Activated CD8-positive, alpha-beta T cell treated with anti-CD3 and anti-CD28 coated beads for 36 hours (primary cell): Measurements from ENCODE around the gene ZNF580. TPM values are rescaled to one million over a fixed set of nuclear protein-coding genes. Genes with fewer than 3 reads are reported as not detected.

Source experiments
- ATAC-seq: fragments of 200-7000 bp; cut with Tn5 transposase; one replicate; pipeline ENCODE4 v1.10.0; 2021; ENCODE audit warnings: mild to moderate bottlenecking, moderate library complexity
- CTCF ChIA-PET: fragments of 350-600 bp; sonication (Branson Sonifier 250); formaldehyde crosslinking; loops from one replicate; lab custom pipeline; 2021; ENCODE audit warnings: antibody characterized with exemption; lab: Charles Lee
- POLR2A ChIA-PET: fragments of 350-600 bp; sonication (Branson Sonifier 250); formaldehyde crosslinking; loops from one replicate; lab custom pipeline; 2021; ENCODE audit warnings: antibody characterized with exemption; lab: Charles Lee
- DNase-seq: peaks from one replicate; pipeline ENCODE4 v3.0.0-alpha.2; 2020
- H3K27ac Mint-ChIP-seq: one replicate; pipeline ENCODE4 v1.8.0; 2021; ENCODE audit warnings: mild to moderate bottlenecking, mixed read lengths
- H3K27me3 Mint-ChIP-seq: one replicate; pipeline ENCODE4 v1.8.0; 2021; ENCODE audit warnings: mixed read lengths
- H3K36me3 Mint-ChIP-seq: one replicate; pipeline ENCODE4 v1.8.0; 2021; ENCODE audit warnings: low read depth, mixed read lengths
- H3K4me1 Mint-ChIP-seq: one replicate; pipeline ENCODE4 v1.8.0; 2021; ENCODE audit warnings: low read depth, mixed read lengths
- H3K4me3 Mint-ChIP-seq: one replicate; pipeline ENCODE4 v1.8.0; 2021; ENCODE audit warnings: mild to moderate bottlenecking, moderate library complexity, mixed read lengths
- H3K9me3 Mint-ChIP-seq: one replicate; pipeline ENCODE4 v1.8.0; 2021; ENCODE audit warnings: mixed read lengths
- intact Hi-C: fragments of 100-400 bp; cut with micrococcal nuclease; formaldehyde crosslinking; loops from one replicate; pipeline ENCODE4 v1.10.0; 2022
- total RNA-seq, 2 experiments: library from RNA; stranded (reverse); gene quantifications; one replicate each; pipeline ENCODE4 v1.2.3, GENCODE V29; 2021
- TF ChIP-seq, protein P1 (sequence below): fragments of 200-600 bp; IDR thresholded peaks from one replicate; pipeline ENCODE4 v1.8.0; 2022; ENCODE audit warnings: antibody characterized with exemption, mild to moderate bottlenecking

ZNF580 gene
- total RNA-seq, 2 experiments from 2014 or later, result 24.8 to 26.2 TPM

DNA sequence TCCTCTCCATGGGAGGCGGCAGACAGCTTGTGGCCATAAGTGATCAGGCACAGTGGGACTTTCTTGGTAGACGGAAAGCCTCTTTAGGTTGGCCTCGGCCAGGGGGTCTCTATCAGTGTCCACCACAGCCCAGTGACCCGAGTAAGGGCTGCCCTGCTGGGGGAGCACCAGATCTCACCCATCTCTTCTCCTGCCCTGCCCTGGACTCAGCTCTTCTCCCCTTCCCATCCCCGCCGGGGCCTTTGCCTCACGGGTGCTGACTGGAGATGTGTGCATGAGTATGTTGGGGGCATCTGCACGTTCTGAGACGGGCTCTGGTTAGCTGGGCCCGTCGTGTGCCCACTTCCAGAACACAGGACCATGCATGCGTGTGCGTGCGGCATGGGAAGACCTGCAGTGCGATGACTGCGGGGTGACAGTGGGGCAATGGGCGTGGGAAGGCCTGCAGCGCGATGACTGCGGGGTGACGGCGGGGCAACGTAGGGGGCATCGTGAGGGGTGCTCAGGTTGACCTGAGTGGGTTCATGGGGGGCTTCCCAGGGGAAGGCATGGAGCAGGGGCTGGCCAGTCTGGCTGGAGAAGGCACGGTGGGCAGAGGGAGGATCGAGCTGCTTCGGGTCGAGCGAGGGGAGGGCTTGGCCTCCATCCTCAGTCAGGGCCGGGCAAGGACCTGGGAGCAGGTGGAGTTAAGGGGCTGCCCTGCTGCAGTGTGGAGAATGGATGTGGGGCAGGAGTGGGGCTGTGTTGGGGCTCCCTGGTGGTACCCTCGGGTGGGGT lies 50.2 kb downstream of the ZNF580 start:
- no peak overlapping the region for H3K27ac Mint-ChIP-seq
- peaks cover 5% of the 10 kb centered on the region for H3K4me1 Mint-ChIP-seq
- peaks cover 8% of the 10 kb centered on the region for H3K36me3 Mint-ChIP-seq

DNA sequence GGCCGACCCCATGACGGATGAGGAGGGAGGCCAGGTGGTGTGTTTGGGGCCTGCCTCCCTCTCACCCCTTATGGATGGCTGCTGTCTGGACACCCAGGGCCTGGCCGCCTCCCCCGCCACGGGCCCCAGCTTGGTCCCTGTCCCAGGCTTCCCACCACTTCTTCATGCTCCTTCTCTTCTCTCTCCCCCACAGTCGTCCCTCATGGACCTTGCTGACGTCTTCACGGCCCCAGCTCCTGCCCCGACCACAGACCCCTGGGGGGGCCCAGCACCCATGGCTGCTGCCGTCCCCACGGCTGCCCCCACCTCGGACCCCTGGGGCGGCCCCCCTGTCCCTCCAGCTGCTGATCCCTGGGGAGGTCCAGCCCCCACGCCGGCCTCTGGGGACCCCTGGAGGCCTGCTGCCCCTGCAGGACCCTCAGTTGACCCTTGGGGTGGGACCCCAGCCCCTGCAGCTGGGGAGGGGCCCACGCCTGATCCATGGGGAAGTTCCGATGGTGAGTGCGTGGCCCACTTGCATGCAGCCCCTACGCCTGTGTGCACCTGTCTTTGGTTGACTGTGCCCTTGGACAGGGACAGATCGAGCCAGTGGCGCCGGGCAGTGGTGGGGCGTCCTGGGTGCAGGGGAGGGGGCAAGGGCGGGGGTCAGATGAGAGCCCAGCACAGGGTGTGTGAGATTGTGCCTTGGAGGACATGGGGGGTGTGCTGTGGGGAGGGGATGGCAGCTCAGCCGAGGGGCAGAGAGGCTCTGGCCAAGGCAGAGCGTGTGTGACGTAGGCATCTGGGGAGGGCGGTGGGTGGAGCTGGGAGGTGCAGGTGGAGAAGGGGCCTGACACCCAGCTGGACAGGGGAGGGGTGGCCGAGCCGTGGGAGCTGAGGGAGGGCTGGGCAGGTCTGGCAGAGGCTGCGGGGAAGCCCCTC lies 51.0 kb downstream of the ZNF580 start:
- H3K9me3 Mint-ChIP-seq, result no peaks in the 10 kb centered on the region
- no peaks in the 10 kb centered on the region for H3K27me3 Mint-ChIP-seq
- no peak for DNase-seq
- TF ChIP-seq, protein P1, sequence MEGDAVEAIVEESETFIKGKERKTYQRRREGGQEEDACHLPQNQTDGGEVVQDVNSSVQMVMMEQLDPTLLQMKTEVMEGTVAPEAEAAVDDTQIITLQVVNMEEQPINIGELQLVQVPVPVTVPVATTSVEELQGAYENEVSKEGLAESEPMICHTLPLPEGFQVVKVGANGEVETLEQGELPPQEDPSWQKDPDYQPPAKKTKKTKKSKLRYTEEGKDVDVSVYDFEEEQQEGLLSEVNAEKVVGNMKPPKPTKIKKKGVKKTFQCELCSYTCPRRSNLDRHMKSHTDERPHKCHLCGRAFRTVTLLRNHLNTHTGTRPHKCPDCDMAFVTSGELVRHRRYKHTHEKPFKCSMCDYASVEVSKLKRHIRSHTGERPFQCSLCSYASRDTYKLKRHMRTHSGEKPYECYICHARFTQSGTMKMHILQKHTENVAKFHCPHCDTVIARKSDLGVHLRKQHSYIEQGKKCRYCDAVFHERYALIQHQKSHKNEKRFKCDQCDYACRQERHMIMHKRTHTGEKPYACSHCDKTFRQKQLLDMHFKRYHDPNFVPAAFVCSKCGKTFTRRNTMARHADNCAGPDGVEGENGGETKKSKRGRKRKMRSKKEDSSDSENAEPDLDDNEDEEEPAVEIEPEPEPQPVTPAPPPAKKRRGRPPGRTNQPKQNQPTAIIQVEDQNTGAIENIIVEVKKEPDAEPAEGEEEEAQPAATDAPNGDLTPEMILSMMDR, result no peak
- CTCF ChIA-PET, result no interaction called here
- intact Hi-C loops, result no loop called here
- POLR2A ChIA-PET, result interaction anchor here (0.5 kb wide), 1 partner anchor 289 kb away, joined by 3 read pairs; no protein-coding TSS in a partner anchor
- ATAC-seq, result no peak
- H3K4me3 Mint-ChIP-seq, result no peak overlapping the region
- no peak overlapping the region for H3K27ac Mint-ChIP-seq
- H3K36me3 Mint-ChIP-seq, result peaks cover 6% of the 10 kb centered on the region
- H3K4me1 Mint-ChIP-seq, result peaks cover 3% of the 10 kb centered on the region

More for the DNA sequence above, 50.2 kb downstream of the ZNF580 start:
- TF ChIP-seq, protein P1, result no peak
- no peak for DNase-seq
- CTCF ChIA-PET, result no interaction called here
- Mint-ChIP-seq H3K4me3 (no peak overlapping the region), H3K27me3 (no peaks in the 10 kb centered on the region), H3K9me3 (no peaks in the 10 kb centered on the region)
- ATAC-seq, result no peak
- intact Hi-C loops, result no loop called here
- POLR2A ChIA-PET, result interaction anchor here (0.5 kb wide), 1 partner anchor 288 kb away, joined by 3 read pairs; no protein-coding TSS in a partner anchor

- DNase-seq (no peak), ATAC-seq (no peak)
- H3K27me3 Mint-ChIP-seq, result no peaks in the 10 kb centered on the region
- H3K4me1 Mint-ChIP-seq, result no peaks in the 10 kb centered on the region
- ChIA-PET CTCF (no interaction called here), POLR2A (no interaction called here)
- no peak overlapping the region for H3K27ac Mint-ChIP-seq
- intact Hi-C loops, result no loop called here
- H3K36me3 Mint-ChIP-seq, result peaks cover 6% of the 10 kb centered on the region
- H3K4me3 Mint-ChIP-seq, result no peak overlapping the region
- no peaks in the 10 kb centered on the region for H3K9me3 Mint-ChIP-seq
- TF ChIP-seq, protein P1, result no peak
These were observed 51.9 kb downstream of the ZNF580 start for GRCh38 chr19:55692681-55693081.

Other genes with a start within 250 kb of the ZNF580 start
- gene UBE2S, start 233.2 kb upstream of the ZNF580 start, total RNA-seq, result 100 to 1,000 TPM; 229 to 241 TPM
- gene SHISA7, start 197.7 kb upstream of the ZNF580 start, total RNA-seq, result not detected
- gene ISOC2, start 179.4 kb upstream of the ZNF580 start, total RNA-seq, result 10 to 100 TPM; 29.0 to 29.3 TPM
- not detected for gene C19orf85, start 176.3 kb upstream of the ZNF580 start, total RNA-seq
- gene ZNF628, start 164.4 kb upstream of the ZNF580 start, total RNA-seq, result 1 to 10 TPM; 8.4 to 8.6 TPM
- 10 to 100 TPM; 18.9 to 19.9 TPM for gene NAT14, start 155.8 kb upstream of the ZNF580 start, total RNA-seq
- gene SSC5D, start 152.6 kb upstream of the ZNF580 start, total RNA-seq, result under 1 TPM; 0.67 to 0.70 TPM
- not detected for gene SBK2, start 103.9 kb upstream of the ZNF580 start, total RNA-seq
- gene SBK3, start 95.5 kb upstream of the ZNF580 start, total RNA-seq, result not detected
- 1 to 10 TPM; 7.2 TPM for gene ZNF579, start 60.2 kb upstream of the ZNF580 start, total RNA-seq
- 10 to 100 TPM; 11.4 to 13.2 TPM for gene FIZ1, start 41.5 kb upstream of the ZNF580 start, total RNA-seq
- 10 to 100 TPM; 11.0 to 12.3 TPM for gene ZNF524, start 40.7 kb upstream of the ZNF580 start, total RNA-seq
- 10 to 100 TPM; 10.6 to 11.7 TPM for gene ZNF865, start 35.4 kb upstream of the ZNF580 start, total RNA-seq
- gene ZNF784, start 16.4 kb upstream of the ZNF580 start, total RNA-seq, result 1 to 10 TPM; 3.6 to 3.7 TPM
- gene ZNF581, start 2.6 kb downstream of the ZNF580 start, total RNA-seq, result 10 to 100 TPM; 30.4 to 34.5 TPM
- gene CCDC106, start 7.2 kb downstream of the ZNF580 start, total RNA-seq, result 10 to 100 TPM in 1 of 2 experiments, 1 to 10 TPM in 1; 8.8 to 11.2 TPM
- gene U2AF2, start 14.0 kb downstream of the ZNF580 start, total RNA-seq, result 100 to 1,000 TPM; 304 to 306 TPM
- gene EPN1, start 34.2 kb downstream of the ZNF580 start, total RNA-seq, result 10 to 100 TPM; 36.2 to 37.7 TPM
- not detected for gene NLRP9, start 97.4 kb downstream of the ZNF580 start, total RNA-seq
- not detected for gene RFPL4A, start 118.1 kb downstream of the ZNF580 start, total RNA-seq
- gene RFPL4AL1, start 128.1 kb downstream of the ZNF580 start, total RNA-seq, result not detected
- gene NLRP11, start 191.0 kb downstream of the ZNF580 start, total RNA-seq, result under 1 TPM in 1 of 2 experiments, not detected in 1; 0.14 TPM
- not detected for gene NLRP4, start 195.5 kb downstream of the ZNF580 start, total RNA-seq